Left lobe of liver (tissue), 2 donors: ENCODE results near the gene ZKSCAN4. TPM values are rescaled to one million over a fixed set of nuclear protein-coding genes. Genes with fewer than 3 reads are reported as not detected.

ENCODE experiments used
- ATAC-seq: fragments of 200-7000 bp; cut with Tn5 transposase; one replicate; pipeline ENCODE4 v1.9.1; 2020; ENCODE audit warnings: mild to moderate bottlenecking, moderate library complexity
- DNase-seq: peaks from one replicate; pipeline ENCODE4 v3.0.0-alpha.2; 2020; ENCODE audit warnings: low spot score
- total RNA-seq: library from RNA; stranded (reverse); gene quantifications from one replicate; pipeline ENCODE4 v1.2.1, GENCODE V29; 2021
- donor health status: DM: no; HTN: no; CAD: no; lungs with moderate emphysema.
- donor health status: DM: no; HTN: yes; CAD: no.

ZKSCAN4 gene
- 2.6 TPM for total RNA-seq

DNA sequence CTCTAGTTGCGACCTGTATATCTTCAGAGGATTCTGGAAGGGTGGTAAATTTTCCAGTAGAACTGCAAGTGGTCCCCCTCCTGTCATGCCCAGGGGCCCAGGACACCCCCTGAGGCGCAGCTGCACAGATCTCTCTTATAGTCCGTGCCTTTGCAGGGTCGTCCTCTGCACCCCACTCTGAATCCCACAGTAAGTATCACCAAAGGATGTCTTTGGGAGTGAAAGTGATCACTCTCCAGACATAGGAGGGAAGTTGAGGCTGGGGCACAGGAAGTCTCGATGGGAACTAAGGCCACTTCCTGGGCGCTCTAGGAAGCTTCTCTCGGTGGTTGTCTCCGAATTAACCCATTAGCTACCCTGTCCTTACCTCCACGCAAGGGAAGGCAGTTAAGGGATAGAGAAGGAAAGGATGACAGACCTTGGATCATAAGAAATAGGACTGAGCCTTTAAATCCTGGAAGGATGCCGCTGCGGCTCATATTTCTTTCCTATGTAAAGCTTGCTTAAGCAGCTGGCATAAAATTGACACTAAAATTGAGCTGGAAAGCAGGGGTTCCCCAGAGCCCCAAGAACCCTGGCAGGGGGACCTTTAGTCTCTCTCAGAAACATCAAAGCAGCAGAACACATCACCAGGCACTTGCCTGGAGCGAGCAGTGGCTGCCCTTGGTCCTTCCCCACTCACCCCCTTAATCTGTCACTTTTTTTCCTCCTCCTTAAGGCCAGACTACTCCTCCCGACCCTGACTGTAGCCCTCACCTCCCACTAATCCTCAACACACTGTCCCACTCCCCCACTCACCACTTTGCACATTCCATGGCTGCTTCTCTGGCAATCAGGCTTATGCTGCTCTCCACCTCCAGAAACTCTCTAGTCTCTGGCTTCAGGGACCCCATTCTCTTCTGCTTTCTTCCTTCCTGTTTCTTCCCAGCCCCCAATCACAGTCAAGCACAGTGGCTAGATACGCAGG is at the start of gene ZKSCAN4:
TSS of gene ZKSCAN4 (minus strand) at position 261 of the 967 bp plus-strand sequence. CDS start 289 bp downstream, outside the sequence.
- ATAC-seq (peak; percentile 99), DNase-seq (peak; percentile 82)

DNA sequence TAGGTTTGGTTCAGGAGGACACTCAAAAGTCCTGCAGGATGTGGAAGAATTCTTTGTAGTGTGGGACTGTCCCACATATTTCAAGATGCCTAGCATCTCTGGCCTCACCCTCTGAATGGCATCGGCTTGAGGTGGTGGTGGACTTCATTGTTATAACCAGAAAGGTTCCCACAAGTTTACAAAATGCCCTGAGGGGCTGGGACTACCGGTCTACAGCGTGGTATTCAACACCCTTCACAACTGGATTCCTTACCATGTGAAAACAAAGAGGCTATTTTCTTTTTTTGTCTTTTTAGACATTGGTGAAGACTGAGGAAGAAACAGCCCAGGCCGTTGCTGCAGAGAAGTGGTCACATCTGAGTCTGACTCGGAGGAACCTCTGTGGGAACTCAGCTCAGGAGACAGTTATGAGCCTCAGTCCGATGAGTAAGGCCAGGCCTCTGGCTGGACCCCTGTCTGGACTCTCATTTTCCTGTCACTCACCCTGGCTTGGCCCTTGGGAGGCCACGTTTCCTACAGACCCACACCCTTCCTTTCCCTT is 44.5 kb upstream of the ZKSCAN4 start:
- no peak for ATAC-seq

DNA sequence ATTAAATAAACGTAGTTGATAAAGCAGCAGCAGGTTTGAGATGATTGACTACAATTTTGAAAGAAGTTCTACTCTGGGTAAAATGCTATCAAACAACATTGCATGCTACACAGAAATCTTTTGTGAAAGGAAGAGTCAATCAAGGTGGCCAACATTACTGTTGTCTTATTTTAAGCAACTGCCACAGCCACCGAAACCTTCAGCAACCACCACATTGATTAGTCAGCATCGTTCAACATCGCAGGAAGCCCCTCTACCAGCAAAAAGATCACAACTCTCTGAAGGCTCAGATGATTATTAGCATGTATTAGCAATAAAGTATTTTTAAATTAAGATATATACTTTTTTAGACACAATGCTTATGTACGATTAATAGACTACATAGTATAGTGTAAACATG is 43.3 kb upstream of the ZKSCAN4 start:
- ATAC-seq (no peak), DNase-seq (no peak)

More for the DNA sequence above, 44.5 kb upstream of the ZKSCAN4 start:
- DNase-seq = no peak

DNA sequence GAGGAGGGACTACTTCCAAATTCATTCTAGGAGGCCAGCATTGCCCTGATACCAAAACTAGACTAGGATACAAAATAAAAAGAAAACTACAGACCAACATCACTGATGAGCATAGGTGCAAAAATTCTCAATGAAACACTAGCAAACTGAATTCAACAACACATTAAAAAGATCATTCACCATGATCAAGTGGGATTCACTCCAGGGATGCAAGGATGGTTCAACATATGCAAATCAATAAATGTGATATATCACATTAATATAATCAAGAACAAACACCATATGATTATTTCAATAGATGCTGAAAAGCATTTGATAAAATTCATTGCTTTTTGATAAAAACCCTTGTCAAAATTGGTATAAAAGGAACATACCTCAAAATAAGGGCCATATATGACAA is 39.5 kb upstream of the ZKSCAN4 start:
- ATAC-seq (no peak), DNase-seq (no peak)

DNA sequence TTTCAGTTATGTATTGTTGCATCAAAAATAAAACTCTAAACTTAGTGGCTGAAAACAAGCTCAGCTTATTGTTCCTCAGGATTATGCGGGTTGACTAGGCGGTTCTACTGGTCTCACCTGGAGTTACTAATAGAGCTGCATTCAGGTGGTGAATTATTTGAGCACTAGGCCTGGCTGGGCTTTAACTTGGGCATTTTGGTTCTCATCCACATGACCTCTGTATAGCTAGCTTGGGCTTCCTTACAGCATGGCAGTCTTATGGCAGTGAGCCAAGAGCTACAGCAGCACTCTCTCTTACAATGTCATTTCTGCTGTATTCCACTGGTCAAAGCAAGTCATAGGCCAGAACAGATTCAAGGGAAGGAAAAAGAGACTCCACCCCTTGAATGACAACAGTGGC is 30.9 kb upstream of the ZKSCAN4 start:
- DNase-seq (no peak), ATAC-seq (no peak)

DNA sequence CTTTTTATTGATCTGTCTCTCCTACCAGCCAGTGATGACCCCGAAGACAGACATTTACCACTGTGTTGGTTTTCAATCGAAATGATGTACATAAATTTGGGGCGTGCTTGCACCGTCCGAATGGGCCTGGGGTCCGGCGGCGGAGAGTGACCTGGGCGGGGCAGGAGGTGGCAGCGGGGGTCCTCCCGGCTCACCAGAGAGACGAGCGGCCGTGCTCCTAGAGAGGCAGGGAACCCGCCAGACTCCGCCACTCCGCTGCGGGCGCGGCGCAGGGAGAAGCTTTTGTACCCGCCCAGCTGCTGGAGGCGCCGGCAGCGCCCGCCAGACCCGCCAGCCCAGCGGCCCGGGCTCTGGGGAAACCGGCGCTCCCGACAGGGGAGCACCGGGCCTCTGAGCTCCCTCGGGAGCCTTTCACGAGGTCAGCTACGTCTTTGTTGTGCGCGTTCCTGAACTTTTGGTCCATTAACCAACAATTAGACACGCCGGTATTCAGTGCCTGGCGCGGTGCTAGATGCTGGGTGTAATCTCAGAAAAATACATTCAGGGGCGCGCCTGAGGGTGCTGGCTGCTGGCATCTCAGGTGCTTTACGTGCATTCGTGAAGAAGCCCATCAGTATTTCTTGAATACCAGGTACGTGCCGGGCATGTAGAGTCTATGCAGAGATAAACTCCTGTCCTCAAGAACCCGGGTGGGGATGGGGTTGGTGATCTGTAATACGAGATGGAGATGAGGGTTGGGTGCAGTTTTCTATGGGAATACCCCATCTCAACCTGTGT is 29.4 kb upstream of the ZKSCAN4 start, which contains the start of gene PGBD1:
TSS of gene PGBD1 (plus strand) at position 285 of the 777 bp plus-strand sequence. CDS start 2,242 bp downstream, outside the sequence.
- ATAC-seq = peak; percentile 91
- peak; percentile 53 for DNase-seq

DNA sequence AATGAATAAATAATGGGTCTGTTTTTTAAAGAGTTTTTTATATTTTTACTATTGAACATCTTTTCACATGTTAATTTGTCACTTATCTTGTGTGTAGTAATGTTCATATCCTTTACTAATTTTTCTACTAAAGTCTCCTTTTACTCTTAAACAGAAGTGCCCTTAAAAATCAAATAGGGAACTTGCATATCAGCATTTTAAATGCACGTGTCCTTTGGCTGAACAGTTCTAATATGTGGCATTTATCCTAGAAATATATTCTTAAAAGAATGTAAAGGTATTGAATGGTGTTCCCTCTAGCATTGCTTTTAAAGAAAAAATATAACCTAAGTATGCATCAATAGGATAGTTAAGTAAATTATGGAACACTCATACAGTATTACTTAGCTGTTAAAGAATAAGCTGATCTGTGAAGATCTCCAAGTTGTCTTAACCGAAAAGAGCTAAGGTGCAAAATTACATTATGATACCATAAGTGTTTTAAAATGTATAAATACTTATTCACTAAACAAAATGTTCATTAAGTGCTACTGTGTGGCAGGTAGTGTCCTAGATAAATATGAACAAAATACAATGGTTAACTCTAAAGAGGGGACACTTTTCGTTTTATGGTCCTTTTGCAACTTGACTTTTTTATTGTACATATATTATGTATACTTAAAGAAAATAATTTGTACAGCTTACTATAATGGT is 28.7 kb upstream of the ZKSCAN4 start:
- ATAC-seq (no peak), DNase-seq (no peak)

DNA sequence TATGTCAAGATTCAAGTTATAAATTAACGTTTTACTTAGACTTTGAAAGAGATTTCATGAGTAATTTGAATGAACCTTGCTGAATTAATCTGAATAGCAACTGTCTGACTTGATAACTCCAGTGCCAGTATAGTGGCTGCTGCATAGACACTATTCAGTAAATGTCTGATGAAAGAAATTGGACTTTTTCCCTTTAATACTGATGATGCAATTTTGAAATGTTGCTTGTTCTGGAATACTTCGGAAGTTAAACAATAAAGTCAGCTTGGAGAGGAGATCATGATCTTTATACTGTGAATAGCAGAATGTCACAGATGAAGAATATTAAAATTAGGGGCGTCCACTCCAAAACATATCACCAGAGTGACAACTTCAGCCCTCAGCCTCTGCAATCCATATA is 25.7 kb upstream of the ZKSCAN4 start:
- ATAC-seq (peak; percentile 79), DNase-seq (no peak)

DNA sequence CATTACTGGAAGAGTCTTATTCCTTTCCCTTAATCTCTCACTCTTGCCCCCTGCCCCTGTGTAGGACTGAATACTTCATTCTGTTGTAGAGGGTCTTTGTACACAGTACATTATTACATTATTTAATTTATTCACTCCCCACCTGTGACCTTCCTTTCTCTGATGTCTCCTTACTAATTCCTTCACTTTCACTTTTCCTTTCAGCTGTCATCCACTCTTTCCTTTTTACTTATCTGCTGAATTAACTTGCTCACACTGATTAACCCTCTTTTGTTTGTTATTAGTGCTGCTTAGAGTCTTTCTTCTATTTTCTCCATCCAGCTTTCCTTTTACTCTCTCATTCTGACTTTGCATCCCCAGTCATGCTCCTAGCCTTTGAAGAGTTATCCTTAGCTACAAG is 22.8 kb upstream of the ZKSCAN4 start:
- ATAC-seq (no peak), DNase-seq (no peak)

DNA sequence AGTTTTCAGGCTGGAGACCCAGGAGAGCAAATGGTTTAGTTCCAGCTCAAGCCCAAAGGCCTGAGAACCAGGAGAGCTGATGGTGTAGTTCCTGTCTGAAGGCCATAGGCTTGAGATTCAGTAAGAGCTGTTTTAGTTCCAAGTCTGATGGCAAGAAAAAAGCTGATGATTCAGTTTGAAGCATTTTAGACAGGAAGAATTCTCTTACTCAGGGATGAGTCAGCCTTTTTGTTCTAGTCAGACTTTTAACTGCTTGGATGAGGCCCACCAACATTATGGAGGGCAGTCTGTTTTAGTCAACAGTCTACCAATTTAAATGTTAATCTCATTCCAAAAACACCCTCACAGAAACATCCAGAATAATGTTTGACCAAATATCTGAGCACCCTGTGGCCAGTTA is 17.4 kb upstream of the ZKSCAN4 start:
- no peak for DNase-seq
- ATAC-seq = no peak

DNA sequence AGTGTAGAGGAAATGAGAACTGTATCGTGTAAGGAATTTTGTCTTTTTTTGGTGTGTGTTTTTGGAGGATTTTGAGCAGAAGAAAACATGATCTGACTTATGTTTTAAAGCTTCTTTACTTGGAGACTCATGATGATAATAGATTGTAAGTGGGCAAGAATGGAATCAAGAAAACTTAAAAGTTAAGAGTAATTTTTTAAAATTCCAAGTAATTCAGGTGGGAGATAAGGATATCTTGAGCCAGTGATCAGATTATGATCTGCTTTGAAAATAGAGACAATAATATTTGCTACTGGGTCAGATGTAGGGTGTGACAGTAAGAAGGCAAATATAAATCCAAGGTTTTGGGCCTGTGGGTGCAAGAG is 15.6 kb upstream of the ZKSCAN4 start:
- DNase-seq (no peak), ATAC-seq (no peak)

DNA sequence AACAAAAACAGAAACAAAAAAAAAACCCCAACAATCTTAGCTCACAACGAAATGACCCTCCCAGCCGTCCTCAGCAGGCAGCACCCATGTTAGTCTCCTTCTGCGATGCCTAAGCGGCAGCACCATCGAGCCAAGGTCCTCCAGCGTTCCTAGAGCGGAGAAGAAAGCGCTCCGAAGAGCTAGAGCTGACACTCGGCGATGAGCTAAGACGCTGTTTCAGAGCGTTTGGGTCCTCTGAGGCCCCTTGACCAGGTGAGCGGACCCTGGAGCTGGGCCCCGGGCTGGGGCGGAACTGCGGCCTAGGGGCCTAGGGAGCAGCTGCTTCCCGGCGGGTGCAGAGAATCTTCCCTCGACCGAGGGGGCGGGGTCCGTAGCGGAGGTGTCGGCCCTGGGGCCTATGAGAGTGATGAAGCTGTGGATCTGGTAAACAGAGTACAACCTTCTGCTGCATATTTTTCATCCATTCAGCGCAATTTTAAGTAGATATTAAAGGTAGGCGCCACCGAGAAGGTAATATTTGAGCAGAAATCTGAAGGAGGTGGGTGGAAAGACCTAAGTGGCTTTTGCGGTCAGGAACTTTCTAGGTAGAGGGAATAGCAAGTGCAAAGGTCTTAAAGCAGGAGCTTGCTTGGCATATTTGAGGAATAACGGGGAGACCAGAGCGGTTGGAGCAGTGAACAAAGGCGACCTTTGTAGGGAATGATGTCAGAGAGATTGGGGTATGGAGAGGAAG is 15.1 kb upstream of the ZKSCAN4 start, which contains the start of gene ZSCAN26:
TSS of gene ZSCAN26 (plus strand) at position 182 of the 733 bp plus-strand sequence. CDS start 4,777 bp downstream, outside the sequence.
- DNase-seq = peak; percentile 82
- peak; percentile 99 for ATAC-seq

DNA sequence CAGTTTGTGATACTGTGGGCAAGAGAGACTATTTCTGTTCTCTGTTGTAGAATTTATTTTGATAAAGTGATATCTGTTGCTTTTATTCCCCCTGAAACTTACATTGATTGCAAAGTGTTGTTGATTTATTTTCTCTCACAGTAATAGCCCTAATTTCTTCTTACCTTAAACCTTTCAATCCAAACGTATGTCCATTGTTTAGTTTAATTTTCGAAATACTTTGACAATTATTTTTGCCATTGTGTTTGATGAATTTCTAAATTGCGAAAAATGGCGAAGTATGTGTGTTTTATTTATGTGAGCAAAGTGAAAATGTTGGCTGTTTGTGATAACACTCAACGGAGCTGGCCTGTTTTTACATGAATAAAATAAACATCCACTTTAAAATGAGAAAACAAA is 14.5 kb upstream of the ZKSCAN4 start:
- DNase-seq (no peak), ATAC-seq (no peak)

DNA sequence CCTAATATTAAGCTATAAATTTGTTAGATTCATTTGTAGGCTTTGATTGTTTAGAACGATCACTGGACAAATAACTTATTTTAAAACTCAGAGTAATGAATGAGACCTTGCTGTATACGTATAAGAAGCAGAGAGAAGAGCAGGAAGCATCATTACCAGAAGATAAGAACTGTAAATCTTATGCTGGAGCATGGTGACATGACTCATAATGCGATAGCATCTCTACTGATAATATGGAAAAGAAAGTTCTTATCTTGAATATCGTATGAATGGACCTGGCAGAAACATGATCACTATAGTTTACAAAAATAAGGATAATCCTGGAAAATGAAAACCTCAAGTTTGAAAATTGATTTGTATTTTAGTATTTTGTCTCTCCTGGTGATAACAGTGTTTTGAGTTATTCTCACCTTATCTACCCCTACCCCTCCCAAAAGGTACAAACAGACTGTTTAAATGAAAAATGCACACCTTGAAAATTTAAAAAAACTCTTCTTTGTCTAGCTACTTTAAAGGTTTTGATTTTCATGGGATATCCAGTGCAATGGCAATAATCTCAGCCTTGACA is 12.8 kb upstream of the ZKSCAN4 start:
- ATAC-seq (no peak), DNase-seq (no peak)

DNA sequence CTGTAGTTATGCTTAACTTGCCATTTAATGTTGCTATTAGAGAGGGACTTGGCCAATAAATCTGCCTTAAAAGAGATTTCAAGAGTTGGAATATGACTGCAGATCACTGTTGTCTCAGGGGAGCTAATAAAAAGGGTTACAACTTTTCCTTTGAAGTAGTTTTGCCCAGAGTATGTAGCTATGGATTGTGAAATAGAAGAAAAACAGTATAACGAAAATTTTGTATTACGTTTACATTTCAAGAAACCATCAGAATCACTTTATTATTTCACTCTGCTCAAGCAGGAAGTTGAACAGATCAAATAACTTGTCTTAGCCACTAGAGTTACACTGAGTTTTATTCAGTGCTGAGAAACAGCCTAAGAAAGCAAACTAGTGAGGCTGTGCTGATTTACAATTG is 11.9 kb upstream of the ZKSCAN4 start:
- no peak for DNase-seq
- no peak for ATAC-seq

DNA sequence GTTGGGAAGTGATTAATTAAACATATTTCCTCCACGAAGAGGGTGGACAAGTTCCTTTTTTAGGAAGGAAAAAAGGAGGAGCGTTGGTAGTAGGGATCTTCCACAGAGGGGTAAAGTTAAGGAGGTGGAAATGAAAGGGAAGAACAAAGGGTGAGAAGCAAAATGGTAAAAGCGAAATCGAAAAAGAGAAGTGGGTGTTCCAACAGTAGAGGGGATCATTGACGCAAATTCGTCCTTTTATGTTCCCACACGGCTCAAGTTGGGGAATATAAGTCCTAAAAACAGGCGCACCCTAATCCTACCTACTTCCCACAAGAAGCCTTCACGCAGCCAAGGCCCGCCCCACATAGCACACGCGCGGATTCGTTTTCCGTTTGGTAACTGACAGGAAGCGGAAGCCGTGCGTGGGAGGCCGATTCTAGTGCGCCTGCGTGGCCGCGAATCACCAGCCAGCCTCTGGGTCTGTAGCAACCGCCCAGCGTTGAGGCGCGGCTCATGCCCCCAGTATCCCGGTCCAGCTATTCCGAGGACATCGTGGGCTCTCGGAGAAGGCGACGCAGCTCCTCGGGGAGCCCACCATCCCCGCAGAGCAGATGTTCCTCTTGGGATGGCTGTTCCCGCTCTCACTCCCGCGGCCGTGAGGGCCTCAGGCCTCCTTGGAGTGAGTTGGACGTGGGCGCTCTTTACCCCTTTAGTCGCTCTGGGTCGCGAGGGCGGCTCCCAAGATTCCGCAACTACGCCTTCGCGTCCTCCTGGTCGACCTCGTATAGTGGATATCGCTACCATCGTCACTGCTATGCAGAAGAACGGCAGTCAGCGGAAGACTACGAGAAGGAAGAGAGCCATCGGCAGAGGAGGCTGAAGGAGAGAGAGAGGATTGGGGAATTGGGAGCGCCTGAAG is 7.1 kb upstream of the ZKSCAN4 start, which contains the start of gene NKAPL:
TSS of gene NKAPL (plus strand) at position 421 of the 901 bp plus-strand sequence. CDS start at position 496, 75 bp downstream.
- DNase-seq = peak; percentile 63
- ATAC-seq = peak; percentile 62

DNA sequence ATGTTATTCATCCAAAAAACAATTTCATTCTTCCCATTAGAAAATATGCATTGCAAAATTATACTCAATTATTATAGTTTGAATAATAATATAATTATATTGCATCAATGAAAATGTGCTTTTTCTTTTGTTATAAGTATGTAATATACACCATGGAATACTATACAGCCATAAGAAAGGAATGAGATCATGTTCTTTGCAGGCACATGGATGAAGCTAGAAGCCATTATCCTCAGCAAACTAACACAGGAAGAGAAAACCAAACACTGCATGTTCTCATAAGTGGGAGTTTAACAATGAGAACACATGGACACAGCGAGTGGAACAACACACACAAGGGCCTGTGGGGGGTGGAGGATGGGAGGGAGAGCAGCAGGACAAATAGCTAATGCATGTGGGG is 5.0 kb upstream of the ZKSCAN4 start:
- DNase-seq = no peak
- ATAC-seq = no peak

DNA sequence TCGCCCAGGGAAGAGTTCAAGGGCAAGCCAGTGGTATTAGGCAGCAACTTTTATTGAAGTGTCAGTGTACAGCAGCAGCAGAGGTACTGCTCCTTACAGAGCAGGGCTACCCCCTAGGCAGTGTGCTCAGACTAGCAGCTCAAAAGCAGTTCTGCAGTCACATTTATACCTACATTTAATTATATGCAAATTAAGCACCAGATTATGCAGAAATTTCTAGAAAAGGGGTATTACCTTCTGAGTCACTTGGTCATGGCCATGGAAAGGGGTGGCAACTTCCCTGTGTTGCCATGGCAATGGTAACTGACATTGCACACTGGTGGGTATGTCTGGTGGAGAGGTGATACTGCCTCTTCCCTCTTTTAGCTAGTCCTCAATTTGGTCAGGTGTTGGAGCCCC is 2.1 kb upstream of the ZKSCAN4 start:
- ATAC-seq (no peak), DNase-seq (no peak)

DNA sequence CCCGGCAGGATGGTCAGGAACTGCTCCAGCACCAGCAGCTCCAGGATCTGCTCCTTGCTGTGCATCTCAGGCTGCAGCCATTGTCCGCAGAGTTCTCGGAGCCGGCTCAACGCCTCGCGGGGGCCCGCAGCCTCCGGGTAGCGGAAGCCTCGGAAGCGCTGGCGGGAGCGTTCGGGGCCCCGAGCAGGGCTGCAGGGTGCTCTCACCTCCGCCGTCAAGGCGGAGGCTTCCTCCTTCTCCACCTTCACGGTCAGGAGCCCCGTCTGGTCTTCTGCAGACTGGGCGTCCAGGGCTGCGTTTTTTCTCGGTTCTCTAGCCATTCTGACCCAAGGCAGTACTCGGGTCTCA is 434 bp downstream of the ZKSCAN4 start:
- ATAC-seq (peak; percentile 59), DNase-seq (no peak)
